ENCODE results near the gene CELF2.

The CELF2 gene

GRCh38 chr10:11246752-11247467, 229.2 kb downstream of the CELF2 start:
- no CpG with 5 or more reads among the region's 24 CpGs for WGBS, 2 donors (ENCODE audit: extremely low coverage in 2 of 2, insufficient read length in 2 of 2, insufficient replicate concordance in 1 of 2)
- no peak overlapping the region for H2BK12ac ChIP-seq (ENCODE audit: low read length)
- no peaks in the 10 kb centered on the region for H3K27me3 ChIP-seq (ENCODE audit: control insufficient read depth in 3 of 3, insufficient read depth in 3 of 3, low read depth in 1 of 3, low read length in 3 of 3)
- H2AK5ac ChIP-seq (ENCODE audit: low read depth, low read length), result no peak overlapping the region
- no peak overlapping the region for H2BK120ac ChIP-seq (ENCODE audit: low read depth, low read length)
- no peak overlapping the region for H2BK5ac ChIP-seq (ENCODE audit: low read length)
- H3K36me3 ChIP-seq (replicated peaks in 1 of 2; ENCODE audit: control insufficient read depth in 2 of 2, insufficient read depth in 2 of 2, low read length in 2 of 2), result no peaks in the 10 kb centered on the region
- H4K8ac ChIP-seq (ENCODE audit: low read depth, low read length), result no peak overlapping the region
- no peak overlapping the region for H2AFZ ChIP-seq (ENCODE audit: low read length)
- H3K4ac ChIP-seq (ENCODE audit: low read length), result no peak overlapping the region
- no peak for DNase-seq (ENCODE audit: low spot score)
- peak overlapping the region; percentile 44 for H3K18ac ChIP-seq (ENCODE audit: low read length)
- no peak overlapping the region for H4K91ac ChIP-seq (ENCODE audit: low read depth, low read length, poor library complexity)
- H3K79me1 ChIP-seq (ENCODE audit: low read depth, low read length), result no peaks in the 10 kb centered on the region
- no peaks in the 10 kb centered on the region for H3K9me3 ChIP-seq (replicated peaks in 1 of 2; ENCODE audit: control insufficient read depth in 2 of 2, insufficient read depth in 1 of 2, low read depth in 1 of 2, low read length in 2 of 2)
- H3K4me1 ChIP-seq (ENCODE audit: control insufficient read depth in 2 of 2, insufficient read depth in 1 of 2, low read depth in 1 of 2, low read length in 2 of 2), result peaks cover 5 to 9% of the 10 kb centered on the region in 2 donors
- H3K4me2 ChIP-seq (ENCODE audit: insufficient read depth, low read length, poor library complexity, severe bottlenecking), result no peak overlapping the region
- no peak overlapping the region for H3K14ac ChIP-seq (ENCODE audit: low read length)
- H3K9ac ChIP-seq (ENCODE audit: low read depth, low read length, poor library complexity), result no peak overlapping the region
- H3K27ac ChIP-seq (replicated peaks; ENCODE audit: low read length), result no peak overlapping the region
- H3K4me3 ChIP-seq (ENCODE audit: low read length in 2 of 2), result no peak overlapping the region
- H3K23ac ChIP-seq (ENCODE audit: low read depth, low read length, poor library complexity), result no peak overlapping the region
- H2BK15ac ChIP-seq (ENCODE audit: low read length), result no peak overlapping the region

GRCh38 chr10:11249152-11249807, 231.6 kb downstream of the CELF2 start:
- Histone ChIP-seq H4K8ac (ENCODE audit: low read depth, low read length) (no peak overlapping the region), H2AK5ac (ENCODE audit: low read depth, low read length) (no peak overlapping the region), H3K27ac (replicated peaks; ENCODE audit: low read length) (no peak overlapping the region), H3K79me1 (ENCODE audit: low read depth, low read length) (no peaks in the 10 kb centered on the region), H3K4me2 (ENCODE audit: insufficient read depth, low read length, poor library complexity, severe bottlenecking) (no peak overlapping the region), H2BK12ac (ENCODE audit: low read length) (no peak overlapping the region), H2AFZ (ENCODE audit: low read length) (peak overlapping the region; percentile 5), H3K18ac (ENCODE audit: low read length) (no peak overlapping the region), H3K4ac (ENCODE audit: low read length) (no peak overlapping the region), H3K27me3 (ENCODE audit: control insufficient read depth in 3 of 3, insufficient read depth in 3 of 3, low read depth in 1 of 3, low read length in 3 of 3) (no peaks in the 10 kb centered on the region), H3K14ac (ENCODE audit: low read length) (no peak overlapping the region), H2BK120ac (ENCODE audit: low read depth, low read length) (no peak overlapping the region), H3K4me3 (ENCODE audit: low read length in 2 of 2) (no peak overlapping the region), H4K91ac (ENCODE audit: low read depth, low read length, poor library complexity) (no peak overlapping the region), H2BK5ac (ENCODE audit: low read length) (no peak overlapping the region), H3K4me1 (ENCODE audit: control insufficient read depth in 2 of 2, insufficient read depth in 1 of 2, low read depth in 1 of 2, low read length in 2 of 2) (peaks cover 8 to 9% of the 10 kb centered on the region in 2 donors), H3K9me3 (replicated peaks in 1 of 2; ENCODE audit: control insufficient read depth in 2 of 2, insufficient read depth in 1 of 2, low read depth in 1 of 2, low read length in 2 of 2) (no peaks in the 10 kb centered on the region), H3K9ac (ENCODE audit: low read depth, low read length, poor library complexity) (no peak overlapping the region), H3K36me3 (replicated peaks in 1 of 2; ENCODE audit: control insufficient read depth in 2 of 2, insufficient read depth in 2 of 2, low read length in 2 of 2) (no peaks in the 10 kb centered on the region), H3K23ac (ENCODE audit: low read depth, low read length, poor library complexity) (no peak overlapping the region), H2BK15ac (ENCODE audit: low read length) (no peak overlapping the region)
- no CpG with 5 or more reads among the region's 10 CpGs for WGBS, 2 donors (ENCODE audit: extremely low coverage in 2 of 2, insufficient read length in 2 of 2, insufficient replicate concordance in 1 of 2)
- DNase-seq (ENCODE audit: low spot score), result no peak

GRCh38 chr10:11249808-11250195, 232.1 kb downstream of the CELF2 start:
- Histone ChIP-seq H2BK12ac (ENCODE audit: low read length) (no peak overlapping the region), H4K8ac (ENCODE audit: low read depth, low read length) (no peak overlapping the region), H3K9me3 (replicated peaks in 1 of 2; ENCODE audit: control insufficient read depth in 2 of 2, insufficient read depth in 1 of 2, low read depth in 1 of 2, low read length in 2 of 2) (no peaks in the 10 kb centered on the region), H3K79me1 (ENCODE audit: low read depth, low read length) (no peaks in the 10 kb centered on the region), H2BK5ac (ENCODE audit: low read length) (no peak overlapping the region), H3K27me3 (ENCODE audit: control insufficient read depth in 3 of 3, insufficient read depth in 3 of 3, low read depth in 1 of 3, low read length in 3 of 3) (no peaks in the 10 kb centered on the region), H3K18ac (ENCODE audit: low read length) (no peak overlapping the region), H2AFZ (ENCODE audit: low read length) (no peak overlapping the region), H2BK15ac (ENCODE audit: low read length) (no peak overlapping the region), H3K4me1 (ENCODE audit: control insufficient read depth in 2 of 2, insufficient read depth in 1 of 2, low read depth in 1 of 2, low read length in 2 of 2) (peaks cover 8 to 9% of the 10 kb centered on the region in 2 donors), H3K23ac (ENCODE audit: low read depth, low read length, poor library complexity) (no peak overlapping the region), H3K4ac (ENCODE audit: low read length) (no peak overlapping the region), H3K36me3 (replicated peaks in 1 of 2; ENCODE audit: control insufficient read depth in 2 of 2, insufficient read depth in 2 of 2, low read length in 2 of 2) (no peaks in the 10 kb centered on the region), H3K9ac (ENCODE audit: low read depth, low read length, poor library complexity) (no peak overlapping the region), H2AK5ac (ENCODE audit: low read depth, low read length) (no peak overlapping the region), H3K14ac (ENCODE audit: low read length) (no peak overlapping the region), H2BK120ac (ENCODE audit: low read depth, low read length) (no peak overlapping the region), H3K4me3 (ENCODE audit: low read length in 2 of 2) (no peak overlapping the region), H3K27ac (replicated peaks; ENCODE audit: low read length) (no peak overlapping the region), H3K4me2 (ENCODE audit: insufficient read depth, low read length, poor library complexity, severe bottlenecking) (no peak overlapping the region), H4K91ac (ENCODE audit: low read depth, low read length, poor library complexity) (no peak overlapping the region)
- DNase-seq (ENCODE audit: low spot score), result no peak
- WGBS, 2 donors (ENCODE audit: extremely low coverage in 2 of 2, insufficient read length in 2 of 2, insufficient replicate concordance in 1 of 2), result no CpG with 5 or more reads among the region's 2 CpGs

GRCh38 chr10:11250304-11250703, 232.6 kb downstream of the CELF2 start:
- Histone ChIP-seq H3K4ac (ENCODE audit: low read length) (no peak overlapping the region), H2AFZ (ENCODE audit: low read length) (no peak overlapping the region), H3K14ac (ENCODE audit: low read length) (no peak overlapping the region), H3K79me1 (ENCODE audit: low read depth, low read length) (no peaks in the 10 kb centered on the region), H3K27me3 (ENCODE audit: control insufficient read depth in 3 of 3, insufficient read depth in 3 of 3, low read depth in 1 of 3, low read length in 3 of 3) (no peaks in the 10 kb centered on the region), H3K4me2 (ENCODE audit: insufficient read depth, low read length, poor library complexity, severe bottlenecking) (no peak overlapping the region), H3K27ac (replicated peaks; ENCODE audit: low read length) (no peak overlapping the region), H2BK15ac (ENCODE audit: low read length) (no peak overlapping the region), H2BK5ac (ENCODE audit: low read length) (no peak overlapping the region), H3K9ac (ENCODE audit: low read depth, low read length, poor library complexity) (no peak overlapping the region), H3K4me3 (ENCODE audit: low read length in 2 of 2) (no peak overlapping the region), H3K36me3 (replicated peaks in 1 of 2; ENCODE audit: control insufficient read depth in 2 of 2, insufficient read depth in 2 of 2, low read length in 2 of 2) (no peaks in the 10 kb centered on the region), H3K18ac (ENCODE audit: low read length) (no peak overlapping the region), H4K8ac (ENCODE audit: low read depth, low read length) (no peak overlapping the region), H2AK5ac (ENCODE audit: low read depth, low read length) (no peak overlapping the region), H2BK12ac (ENCODE audit: low read length) (no peak overlapping the region), H3K9me3 (replicated peaks in 1 of 2; ENCODE audit: control insufficient read depth in 2 of 2, insufficient read depth in 1 of 2, low read depth in 1 of 2, low read length in 2 of 2) (no peaks in the 10 kb centered on the region), H4K91ac (ENCODE audit: low read depth, low read length, poor library complexity) (no peak overlapping the region), H3K4me1 (ENCODE audit: control insufficient read depth in 2 of 2, insufficient read depth in 1 of 2, low read depth in 1 of 2, low read length in 2 of 2) (peaks cover 8 to 9% of the 10 kb centered on the region in 2 donors), H2BK120ac (ENCODE audit: low read depth, low read length) (no peak overlapping the region), H3K23ac (ENCODE audit: low read depth, low read length, poor library complexity) (no peak overlapping the region)
- no CpG with 5 or more reads among the region's 5 CpGs for WGBS, 2 donors (ENCODE audit: extremely low coverage in 2 of 2, insufficient read length in 2 of 2, insufficient replicate concordance in 1 of 2)
- no peak for DNase-seq (ENCODE audit: low spot score)
